ENCODE results near the gene WDR70.

GRCh38 chr5:37604290-37604689 lies 225.2 kb downstream of the WDR70 start:
- TF ChIP-seq CTCF (IDR thresholded peaks at IDR 0.05) (no peak), POLR2A (IDR thresholded peaks at IDR 0.05) (no peak)
